VCaP (cell line): Measurements from ENCODE around the gene FCER2.

Experiments
- H3K27ac ChIP-seq: fragments of 450-650 bp; 2 replicates; pipeline ENCODE4 v1.5.1; 2017
- CTCF ChIP-seq: fragments of 450-650 bp; conservative IDR thresholded peaks from 2 replicates; pipeline ENCODE4 v1.5.1; 2017; ENCODE audit warnings: mild to moderate bottlenecking, moderate library complexity

The FCER2 gene

GRCh38 chr19:7706188-7706954 lies 4.4 kb upstream of the FCER2 start:
- no peak for TF ChIP-seq CTCF
- H3K27ac ChIP-seq = no peak overlapping the region

GRCh38 chr19:7705387-7706187 lies 3.7 kb upstream of the FCER2 start:
- no peak for TF ChIP-seq CTCF
- no peak overlapping the region for H3K27ac ChIP-seq

- TF ChIP-seq CTCF = no peak
- no peak overlapping the region for H3K27ac ChIP-seq
Observed at GRCh38 chr19:7704280-7705060, 2.5 kb upstream of the FCER2 start.

- H3K27ac ChIP-seq = no peak overlapping the region
- no peak for TF ChIP-seq CTCF
Observed at GRCh38 chr19:7703332-7703731, 1.4 kb upstream of the FCER2 start.

- H3K27ac ChIP-seq = no peak overlapping the region
- no peak for TF ChIP-seq CTCF
Observed at GRCh38 chr19:7701049-7701653, 780 bp downstream of the FCER2 start.

- TF ChIP-seq CTCF = no peak
- no peak overlapping the region for H3K27ac ChIP-seq
Observed at GRCh38 chr19:7699417-7700401, 2.2 kb downstream of the FCER2 start.
